ENCODE measurements around the gene HNRNPL.
"Not testable (repeated sequence)": the region's sequence is repeated elsewhere in the genome, so short reads cannot be mapped to it uniquely, and the experiment has no call there.

- TF ChIP-seq CTCF (conservative IDR thresholded peaks at IDR 0.05; ENCODE audit: low read depth, low read length); EZH2 (IDR thresholded peaks at IDR 0.05; ENCODE audit: borderline replicate concordance, low read depth, low read length, poor library complexity, severe bottlenecking): not testable (repeated sequence)
Measured at GRCh38 chr19:38825936-38826335, 23.9 kb downstream of the HNRNPL start.

Data from A673 (cell line).